K562 (cell line): ENCODE measurements around the gene RBPJL. TPM values are rescaled to one million over a fixed set of nuclear protein-coding genes. Genes with fewer than 3 reads are reported as not detected.
A peak's percentile ranks its signal among the peaks of the same experiment; 100 is the strongest.

ENCODE experiments used
- ATAC-seq: fragments of 200-7000 bp; cut with Tn5 transposase; 3 replicates; pipeline ENCODE4 v1.9.1; 2020; ENCODE audit warnings: moderate library complexity
- BruUV-seq: library from RNA; stranded (reverse); fragments of 400-500 nt; replicated peaks from 2 replicates; lab custom pipeline; 2021; lab: Mats Ljungman, UMichigan
- CTCF ChIA-PET: fragments of 300-600 bp; formaldehyde crosslinking; extraction: SDS; loops from one replicate; lab custom pipeline; 2021; ENCODE audit warnings: low intra/inter-chr PET ratio; lab: Yijun Ruan, JAX
- POLR2A ChIA-PET: fragments of 300-600, 350-650 bp; sonication (Branson Sonifier 250); formaldehyde crosslinking; extraction: SDS; loops from one replicate; lab custom pipeline; 2021; ENCODE audit warnings: antibody characterized with exemption, inconsistent platforms; lab: Yijun Ruan, JAX
- DNase-seq, 4 experiments: peaks; one replicate each; pipeline versions ENCODE4 v3.0.0 to v3.0.0-alpha.2; 2011 to 2018; ENCODE audit warnings: low spot score in 3 of 4, mixed read lengths in 3 of 4; ENCODE audit errors: extremely low read depth in 1 of 4
- FAIRE-seq: peaks from 2 replicates; lab custom pipeline; 2011; peaks lifted over from hg19 to GRCh38; lab: Jason Lieb, UNC
- H2AFZ ChIP-seq: 2 replicates; pipeline ENCODE4 v1.6.0; 2011; ENCODE audit warnings: low read depth, low read length, control low read depth, inconsistent platforms
- H3K27ac ChIP-seq: fragments of 200-600 bp; 3 replicates; pipeline ENCODE4 v1.8.0; 2011; ENCODE audit warnings: low read depth, mild to moderate bottlenecking, control low read depth, inconsistent platforms, low read length, moderate library complexity, mixed read lengths; ENCODE audit errors: extremely low read depth
- H3K27me3 ChIP-seq, 2 experiments: fragments of 300-600 bp in 1 of 2; 2 replicates in 1 of 2; 3 replicates in 1 of 2; pipeline versions ENCODE4 v1.6.0 to v1.8.0; 2011; ENCODE audit warnings: inconsistent platforms in 2 of 2, low read length in 2 of 2, mild to moderate bottlenecking in 1 of 2, mixed read lengths in 1 of 2, moderate library complexity in 1 of 2; ENCODE audit not compliant: control insufficient read depth in 2 of 2, insufficient read depth in 2 of 2
- H3K36me3 ChIP-seq: fragments of 300-600 bp; 3 replicates; pipeline ENCODE4 v1.8.0; 2011; ENCODE audit warnings: mild to moderate bottlenecking, low read length, inconsistent platforms; ENCODE audit not compliant: control insufficient read depth, insufficient read depth
- H3K4me1 ChIP-seq, 2 experiments: fragments of 200-600 bp in 1 of 2; replicated peaks in 1 of 2; 2 replicates in 1 of 2; 3 replicates in 1 of 2; pipeline versions ENCODE4 v1.5.1 to v1.8.0; 2011; ENCODE audit warnings: inconsistent platforms in 2 of 2, low read length in 2 of 2, mild to moderate bottlenecking in 1 of 2, mixed read lengths in 1 of 2, moderate library complexity in 1 of 2; ENCODE audit not compliant: control insufficient read depth in 2 of 2, insufficient read depth in 2 of 2
- H3K4me2 ChIP-seq: 2 replicates; pipeline ENCODE4 v1.6.1; 2011; ENCODE audit warnings: low read length, control low read depth, inconsistent platforms, mixed read lengths; ENCODE audit not compliant: insufficient read depth
- H3K4me3 ChIP-seq: fragments of 200-600 bp; sonication (generic), shearing (Covaris generic); 2 replicates; pipeline ENCODE4 v1.5.1; 2016; ENCODE audit warnings: control low read depth, inconsistent platforms
- H3K79me2 ChIP-seq: fragments of 200-600 bp; 3 replicates; pipeline ENCODE4 v1.8.0; 2011; ENCODE audit warnings: low read length, inconsistent platforms; ENCODE audit not compliant: control insufficient read depth, insufficient read depth
- H3K9ac ChIP-seq, 2 experiments: 2 replicates each; pipeline versions ENCODE4 v1.6.0 to v1.6.1; 2011; ENCODE audit warnings: low read depth in 2 of 2, low read length in 2 of 2, control low read depth in 1 of 2, inconsistent platforms in 1 of 2, mild to moderate bottlenecking in 1 of 2, mixed read lengths in 1 of 2; ENCODE audit not compliant: insufficient read depth in 1 of 2
- H3K9me1 ChIP-seq: one replicate; pipeline ENCODE4 v1.6.0; 2011; ENCODE audit warnings: inconsistent platforms, mild to moderate bottlenecking, low read length, moderate library complexity; ENCODE audit not compliant: control insufficient read depth, insufficient read depth
- H3K9me3 ChIP-seq: replicated peaks from 2 replicates; pipeline ENCODE4 v1.5.1; 2011; ENCODE audit warnings: low read depth, low read length, inconsistent platforms; ENCODE audit not compliant: control insufficient read depth, insufficient read depth
- H4K20me1 ChIP-seq: replicated peaks from 2 replicates; pipeline ENCODE4 v1.6.1; 2011; ENCODE audit warnings: low read length, inconsistent platforms, mixed read lengths; ENCODE audit not compliant: control insufficient read depth, insufficient read depth
- ARNT ChIP-seq, 2 experiments: fragments of 450-650 bp; IDR thresholded peaks; 2 replicates each; pipeline ENCODE4 v1.6.1; 2016; ENCODE audit warnings: mild to moderate bottlenecking in 1 of 2
- ATF4 ChIP-seq: fragments of 450-650 bp; formaldehyde crosslinking; IDR thresholded peaks from 2 replicates; pipeline ENCODE4 v1.4.0; 2022; ENCODE audit warnings: mild to moderate bottlenecking, moderate library complexity
- CBX2 ChIP-seq: fragments of 200-600 bp; sonication (generic); IDR thresholded peaks from one replicate; pipeline ENCODE4 v1.6.1; 2012; ENCODE audit warnings: mild to moderate bottlenecking, low read length, inconsistent platforms; ENCODE audit not compliant: insufficient read depth, poor library complexity, severe bottlenecking
- CCAR2 ChIP-seq: fragments of 200-400 bp; formaldehyde crosslinking; IDR thresholded peaks from 2 replicates; pipeline ENCODE4 v1.6.1; 2017; ENCODE audit warnings: mild to moderate bottlenecking, low read depth, low read length
- HDAC3 ChIP-seq: fragments of 450-650 bp; IDR thresholded peaks from 2 replicates; pipeline ENCODE4 v1.6.1; 2018; ENCODE audit warnings: borderline replicate concordance, mild to moderate bottlenecking, moderate library complexity; ENCODE audit not compliant: partially characterized antibody
- HMG20A ChIP-seq: fragments of 450-650 bp; formaldehyde crosslinking; conservative IDR thresholded peaks from 2 replicates; pipeline ENCODE4 v1.4.0; 2020; ENCODE audit warnings: mild to moderate bottlenecking, mixed read lengths
- NBN ChIP-seq: fragments of 450-650 bp; IDR thresholded peaks from 2 replicates; pipeline ENCODE4 v1.6.1; 2016; ENCODE audit warnings: low read depth, mild to moderate bottlenecking
- NCOA2 ChIP-seq, 2 experiments: fragments of 450-650 bp; IDR thresholded peaks; 2 replicates each; pipeline ENCODE4 v1.6.1; 2018; ENCODE audit warnings: mild to moderate bottlenecking in 2 of 2, moderate library complexity in 1 of 2; ENCODE audit not compliant: partially characterized antibody in 2 of 2
- PREB ChIP-seq: sonication (generic); formaldehyde crosslinking; IDR thresholded peaks from 2 replicates; pipeline ENCODE4 v1.8.1; 2023; ENCODE audit warnings: mild to moderate bottlenecking, missing genetic modification reagents
- PTRF ChIP-seq: fragments of 450-650 bp; IDR thresholded peaks from 2 replicates; pipeline ENCODE4 v1.6.1; 2016; ENCODE audit warnings: mild to moderate bottlenecking, missing genetic modification characterization, missing compliant biosample characterization
- RB1 ChIP-seq: fragments of 450-650 bp; IDR thresholded peaks from 2 replicates; pipeline ENCODE4 v1.6.1; 2017; ENCODE audit warnings: low read depth, mild to moderate bottlenecking
- RCOR1 ChIP-seq, 2 experiments: IDR thresholded peaks; 2 replicates each; pipeline ENCODE4 v1.6.1; 2012; ENCODE audit warnings: low read depth in 2 of 2, low read length in 2 of 2, borderline replicate concordance in 1 of 2, improper control_type of control experiment in 1 of 2
- STAT5B ChIP-seq: fragments of 250-450 bp; sonication (Bioruptor Pico); IDR thresholded peaks from 2 replicates; pipeline ENCODE4 v1.8.0; 2021; ENCODE audit warnings: mild to moderate bottlenecking, inconsistent platforms
- ZNF586 ChIP-seq: fragments of 450-650 bp; formaldehyde crosslinking; conservative IDR thresholded peaks from 2 replicates; pipeline ENCODE4 v1.4.0; 2020; ENCODE audit warnings: mild to moderate bottlenecking, moderate library complexity
- ZNF778 ChIP-seq: fragments of 450-650 bp; formaldehyde crosslinking; IDR thresholded peaks from 2 replicates; pipeline ENCODE4 v1.4.0; 2020; ENCODE audit warnings: mild to moderate bottlenecking, moderate library complexity
- WGBS: fragments of 100-300 bp; shearing (Covaris generic); methylation state at CpG from one replicate; pipeline ENCODE4 v1.1.6; 2016; ENCODE audit warnings: low coverage, mixed read lengths; ENCODE audit not compliant: insufficient coverage; ENCODE audit errors: missing lambda C conversion rate; 5-methylcytosine and 5-hydroxymethylcytosine counted together
- in situ Hi-C: fragments of 300-500 bp; cut with MboI; formaldehyde crosslinking; loops from 4 replicates; pipeline ENCODE4 v1.15.0; 2018; ENCODE audit warnings: inconsistent platforms, mixed read lengths
- intact Hi-C: fragments of 100-400 bp; cut with micrococcal nuclease; formaldehyde crosslinking; loops from 2 replicates; pipeline ENCODE4 v1.14.2; 2022
- polyA plus RNA-seq, 8 experiments: library from polyadenylated mRNA; depleted of rRNA in 4 of 8; stranded (reverse) in 5 of 8; unstranded in 3 of 8; fragments of >200 nt; fragmentation: Nextera tagmentation in 2 of 8; fragmentation: Illumina TruSeq in 1 of 8; extraction: Ambion mirVana in 2 of 8; extraction: Trizol in 1 of 8; gene quantifications; 2 replicates each; pipeline versions ENCODE4 v1.2.1 to v1.2.3, GENCODE V29; 2011 to 2014; ENCODE audit warnings: inconsistent platforms in 1 of 8, missing spikeins in 1 of 8
- total RNA-seq, 7 experiments: library from RNA; depleted of rRNA in 6 of 7; stranded (reverse); fragments of >200 nt in 6 of 7; fragmentation: Illumina TruSeq in 2 of 7; extraction: Trizol in 2 of 7; gene quantifications; 2 replicates each; pipeline versions ENCODE4 v1.2.1 to v1.2.3, GENCODE V29; 2011 to 2021; ENCODE audit warnings: low replicate concordance in 1 of 7
- TF ChIP-seq, protein P1 (sequence below): fragments of 250-450 bp; sonication (Bioruptor Pico); IDR thresholded peaks from 2 replicates; pipeline ENCODE4 v1.4.0; 2020; ENCODE audit warnings: mild to moderate bottlenecking

The RBPJL gene
- total and polyA plus RNA-seq, 9 of the 15 experiments (the other 6 are each of a cell fraction or from before 2014, with no cell fraction given), result not detected

DNA sequence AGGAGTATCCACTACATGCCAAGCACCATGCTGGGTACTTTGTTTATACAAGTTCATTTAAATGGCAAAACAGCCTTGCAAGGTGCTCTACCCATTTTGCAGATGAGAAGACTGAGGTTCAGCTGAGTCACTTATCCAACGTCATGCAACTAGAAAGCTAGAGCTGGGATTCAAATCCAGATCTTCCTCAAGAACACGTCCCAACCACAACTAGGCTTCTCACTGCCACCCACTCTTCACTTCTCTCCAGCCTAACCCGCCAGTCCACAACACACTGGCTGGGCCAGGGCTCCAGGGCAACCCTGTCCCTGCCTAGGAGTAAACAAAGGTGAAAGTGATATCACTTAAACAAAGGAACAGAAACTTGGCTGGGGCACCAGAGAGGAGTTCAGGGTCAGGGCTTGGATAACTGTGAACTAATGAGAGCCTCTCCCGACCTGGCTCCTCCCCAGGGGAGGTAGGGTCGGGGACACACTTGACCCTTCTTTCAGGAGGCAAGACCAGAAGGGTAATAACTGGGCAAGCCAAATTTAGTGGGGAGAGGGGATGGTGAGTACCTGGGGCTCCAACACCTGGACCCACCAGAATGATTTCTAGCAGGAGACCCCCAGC, 33.7 kb downstream of the RBPJL start:
- Histone ChIP-seq H3K9me3 (no peaks in the 10 kb centered on the region), H3K79me2 (peaks cover 6% of the 10 kb centered on the region; the same call in 1 of the 3 replicates), H3K4me2 (no peak overlapping the region), H2AFZ (no peak overlapping the region), H3K9me1 (no peaks in the 10 kb centered on the region), H3K9ac (no peak overlapping the region), H3K4me1 (peaks cover 71 to 76% of the 10 kb centered on the region in 2 experiments), H3K36me3 (peaks cover 9% of the 10 kb centered on the region; the same call in 1 of the 3 replicates), H3K27ac (no peak overlapping the region), H4K20me1 (0 out of 2 replicates have a peak, but pooled peaks cover 13% of the 10 kb centered on the region), H3K4me3 (no peak overlapping the region), H3K27me3 (no peaks in the 10 kb centered on the region)
- ChIA-PET CTCF (no interaction called here), POLR2A (interaction anchor here (0.9 kb wide), 1 partner anchor 13 kb away, joined by 3 read pairs; no protein-coding TSS in a partner anchor)
- FAIRE-seq, result no peak
- ATAC-seq, result no peak
- no TSS peak for BruUV-seq
- in situ Hi-C loops, result no loop called here
- 53% methylated on average over 4 of the region's 5 CpGs for WGBS
- intact Hi-C loops, result no loop called here
- no peak for DNase-seq
- TF ChIP-seq ARNT (IDR thresholded peaks at IDR 0.05), result peak in 1 of 2 experiments; percentile 20; a peak in 1 of 4 replicates
- TF ChIP-seq RCOR1 (IDR thresholded peaks at IDR 0.05; ENCODE audit: borderline replicate concordance in 1 of 2, low read depth in 2 of 2, low read length in 2 of 2), result peak; percentile 49 to 86; a peak in 3 of 4 replicates
- no peak for TF ChIP-seq CCAR2
- no peak for TF ChIP-seq HMG20A (CRISPR knock-in tag)
- no peak for TF ChIP-seq HDAC3
- TF ChIP-seq ATF4, result no peak
- TF ChIP-seq, protein P1, sequence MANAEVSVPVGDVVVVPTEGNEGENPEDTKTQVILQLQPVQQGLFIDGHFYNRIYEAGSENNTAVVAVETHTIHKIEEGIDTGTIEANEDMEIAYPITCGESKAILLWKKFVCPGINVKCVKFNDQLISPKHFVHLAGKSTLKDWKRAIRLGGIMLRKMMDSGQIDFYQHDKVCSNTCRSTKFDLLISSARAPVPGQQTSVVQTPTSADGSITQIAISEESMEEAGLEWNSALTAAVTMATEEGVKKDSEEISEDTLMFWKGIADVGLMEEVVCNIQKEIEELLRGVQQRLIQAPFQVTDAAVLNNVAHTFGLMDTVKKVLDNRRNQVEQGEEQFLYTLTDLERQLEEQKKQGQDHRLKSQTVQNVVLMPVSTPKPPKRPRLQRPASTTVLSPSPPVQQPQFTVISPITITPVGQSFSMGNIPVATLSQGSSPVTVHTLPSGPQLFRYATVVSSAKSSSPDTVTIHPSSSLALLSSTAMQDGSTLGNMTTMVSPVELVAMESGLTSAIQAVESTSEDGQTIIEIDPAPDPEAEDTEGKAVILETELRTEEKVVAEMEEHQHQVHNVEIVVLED (CRISPR knock-in tag), result no peak
- no peak for TF ChIP-seq ZNF778 (CRISPR knock-in tag)
- no peak for TF ChIP-seq PTRF (tag)
- TF ChIP-seq ZNF586 (CRISPR knock-in tag), result no peak
- no peak for TF ChIP-seq NBN
- TF ChIP-seq PREB, result no peak
- no peak for TF ChIP-seq CBX2
- TF ChIP-seq RB1, result no peak
- TF ChIP-seq NCOA2 (IDR thresholded peaks at IDR 0.05; ENCODE audit: partially characterized antibody in 2 of 2), result no peak
- TF ChIP-seq STAT5B, result no peak
